ENCODE measurements around the gene NREP. TPM values are rescaled to one million over a fixed set of nuclear protein-coding genes. Genes with fewer than 3 reads are reported as not detected.

The NREP gene
- polyA plus RNA-seq, 6 donors from 2014 or later: 13.1 to 22.1 (median 19.1) TPM

DNA sequence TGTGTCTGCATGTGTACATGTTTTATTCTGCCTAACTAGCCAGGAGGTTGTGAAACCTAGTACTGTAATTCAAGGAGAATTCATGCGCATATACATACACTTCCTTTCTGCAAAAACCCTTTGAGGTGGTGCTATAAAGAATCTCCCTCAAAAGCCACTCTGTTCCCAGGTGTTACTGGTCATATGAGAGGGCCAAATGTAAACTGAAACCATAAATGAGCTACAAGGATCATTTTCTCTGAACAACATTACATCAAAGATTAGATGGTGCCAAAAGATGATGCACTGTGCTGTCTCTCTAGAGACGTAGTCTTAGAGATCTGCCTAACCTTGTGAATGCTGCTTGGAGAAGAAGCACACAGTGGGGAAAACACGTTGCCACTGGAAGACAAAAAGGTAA lies 15.7 kb downstream of the NREP start:
- peak overlapping the region in 3 of 6 donors; percentile 2 to 57 (median 12) for H3K27ac Mint-ChIP-seq

GRCh38 chr5:111739416-111739815 lies 17.6 kb downstream of the NREP start:
- DNase-seq (no peak), ATAC-seq (ENCODE audit: low read depth in 2 of 2) (no peak)
- H3K27ac Mint-ChIP-seq: no peak overlapping the region
- no peak overlapping the region for H3K4me3 Mint-ChIP-seq
- H3K36me3 Mint-ChIP-seq: peaks cover 0 to 9% of the 10 kb centered on the region in 2 donors
- H3K4me1 Mint-ChIP-seq: peaks cover 9 to 28% (median 18%) of the 10 kb centered on the region in 3 donors
- H3K27me3 Mint-ChIP-seq: no peaks in the 10 kb centered on the region
- H3K9me3 Mint-ChIP-seq: no peaks in the 10 kb centered on the region

More for the DNA sequence above, 15.7 kb downstream of the NREP start:
- ATAC-seq (ENCODE audit: low read depth in 2 of 2) (peak in 1 of 2 donors; percentile 68), DNase-seq (no peak)
- H3K9me3 Mint-ChIP-seq: no peaks in the 10 kb centered on the region
- peaks cover 9 to 28% (median 18%) of the 10 kb centered on the region in 3 donors for H3K4me1 Mint-ChIP-seq
- no peaks in the 10 kb centered on the region for H3K27me3 Mint-ChIP-seq
- H3K36me3 Mint-ChIP-seq: peaks cover 0 to 5% of the 10 kb centered on the region in 2 donors
- H3K4me3 Mint-ChIP-seq: peak overlapping the region in 2 of 8 donors; percentile 9 to 11

GRCh38 chr5:111738118-111738517 lies 18.9 kb downstream of the NREP start:
- no peak for DNase-seq
- Mint-ChIP-seq H3K9me3 (no peaks in the 10 kb centered on the region), H3K4me3 (peak overlapping the region in 1 of 8 donors; percentile 22), H3K36me3 (peaks cover 0 to 13% of the 10 kb centered on the region in 2 donors), H3K27me3 (no peaks in the 10 kb centered on the region), H3K27ac (peak overlapping the region in 2 of 6 donors; percentile 52 to 74), H3K4me1 (peaks cover 9 to 28% (median 18%) of the 10 kb centered on the region in 3 donors)
- ATAC-seq (ENCODE audit: low read depth in 2 of 2): no peak

GRCh38 chr5:111737716-111738115 lies 19.3 kb downstream of the NREP start:
- Mint-ChIP-seq H3K9me3 (no peaks in the 10 kb centered on the region), H3K4me1 (peaks cover 9 to 28% (median 18%) of the 10 kb centered on the region in 3 donors), H3K36me3 (peaks cover 0 to 13% of the 10 kb centered on the region in 2 donors), H3K27ac (no peak overlapping the region), H3K27me3 (no peaks in the 10 kb centered on the region), H3K4me3 (no peak overlapping the region)
- ATAC-seq (ENCODE audit: low read depth in 2 of 2): no peak
- no peak for DNase-seq

GRCh38 chr5:111735583-111736270 lies 21.3 kb downstream of the NREP start:
- peaks cover 0 to 12% (median 7%) of the 10 kb centered on the region in 3 donors for H3K4me1 Mint-ChIP-seq
- H3K36me3 Mint-ChIP-seq: peaks cover 0 to 13% of the 10 kb centered on the region in 2 donors
- H3K4me3 Mint-ChIP-seq: no peak overlapping the region
- H3K27ac Mint-ChIP-seq: no peak overlapping the region
- no peaks in the 10 kb centered on the region for H3K9me3 Mint-ChIP-seq
- DNase-seq (no peak), ATAC-seq (ENCODE audit: low read depth in 2 of 2) (no peak)
- H3K27me3 Mint-ChIP-seq: no peaks in the 10 kb centered on the region

GRCh38 chr5:111734597-111734996 lies 22.4 kb downstream of the NREP start:
- Mint-ChIP-seq H3K36me3 (peaks cover 0 to 13% of the 10 kb centered on the region in 2 donors), H3K4me1 (peaks cover 0 to 12% (median 7%) of the 10 kb centered on the region in 3 donors), H3K9me3 (no peaks in the 10 kb centered on the region), H3K27me3 (no peaks in the 10 kb centered on the region), H3K4me3 (no peak overlapping the region), H3K27ac (no peak overlapping the region)
- ATAC-seq (ENCODE audit: low read depth in 2 of 2) (no peak), DNase-seq (no peak)

DNA sequence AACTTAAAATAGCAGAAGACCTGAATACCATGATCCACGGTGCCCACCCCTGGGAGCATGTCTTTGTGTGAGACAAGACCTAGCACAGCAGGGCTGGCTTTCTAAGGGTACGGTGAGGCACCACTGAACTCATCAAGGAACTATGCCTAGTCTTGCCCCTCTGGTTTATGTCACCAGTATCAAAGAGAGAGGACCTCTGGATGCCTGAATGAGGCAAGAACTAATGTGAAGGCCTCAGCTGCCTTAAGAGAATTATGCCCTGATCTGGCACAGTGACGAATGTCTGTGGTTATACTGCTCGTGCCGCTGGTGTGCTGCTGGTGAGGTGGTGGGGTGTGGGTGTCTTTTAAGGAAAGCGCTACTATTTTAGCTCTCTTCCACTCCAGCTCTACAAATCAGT lies 23.0 kb downstream of the NREP start:
- Mint-ChIP-seq H3K4me3 (no peak overlapping the region), H3K4me1 (peaks cover 0 to 9% (median 7%) of the 10 kb centered on the region in 3 donors), H3K27me3 (no peaks in the 10 kb centered on the region), H3K27ac (no peak overlapping the region), H3K9me3 (no peaks in the 10 kb centered on the region), H3K36me3 (peaks cover 0 to 13% of the 10 kb centered on the region in 2 donors)
- DNase-seq (no peak), ATAC-seq (ENCODE audit: low read depth in 2 of 2) (no peak)

GRCh38 chr5:111733571-111733970 lies 23.4 kb downstream of the NREP start:
- Mint-ChIP-seq H3K27ac (no peak overlapping the region), H3K9me3 (no peaks in the 10 kb centered on the region), H3K27me3 (no peaks in the 10 kb centered on the region), H3K4me3 (no peak overlapping the region), H3K4me1 (peaks cover 0 to 5% (median 5%) of the 10 kb centered on the region in 3 donors), H3K36me3 (peaks cover 0 to 13% of the 10 kb centered on the region in 2 donors)
- no peak for DNase-seq
- ATAC-seq (ENCODE audit: low read depth in 2 of 2): no peak

- peak overlapping the region in 1 of 6 donors; percentile 42 for H3K27ac Mint-ChIP-seq
- H3K36me3 Mint-ChIP-seq: peaks cover 0 to 8% of the 10 kb centered on the region in 2 donors
- no peaks in the 10 kb centered on the region for H3K9me3 Mint-ChIP-seq
- no peaks in the 10 kb centered on the region for H3K4me1 Mint-ChIP-seq
- DNase-seq (no peak), ATAC-seq (ENCODE audit: low read depth in 2 of 2) (no peak)
- no peak overlapping the region for H3K4me3 Mint-ChIP-seq
- H3K27me3 Mint-ChIP-seq: no peaks in the 10 kb centered on the region
Observed at GRCh38 chr5:111731638-111732037, 25.4 kb downstream of the NREP start.

DNA sequence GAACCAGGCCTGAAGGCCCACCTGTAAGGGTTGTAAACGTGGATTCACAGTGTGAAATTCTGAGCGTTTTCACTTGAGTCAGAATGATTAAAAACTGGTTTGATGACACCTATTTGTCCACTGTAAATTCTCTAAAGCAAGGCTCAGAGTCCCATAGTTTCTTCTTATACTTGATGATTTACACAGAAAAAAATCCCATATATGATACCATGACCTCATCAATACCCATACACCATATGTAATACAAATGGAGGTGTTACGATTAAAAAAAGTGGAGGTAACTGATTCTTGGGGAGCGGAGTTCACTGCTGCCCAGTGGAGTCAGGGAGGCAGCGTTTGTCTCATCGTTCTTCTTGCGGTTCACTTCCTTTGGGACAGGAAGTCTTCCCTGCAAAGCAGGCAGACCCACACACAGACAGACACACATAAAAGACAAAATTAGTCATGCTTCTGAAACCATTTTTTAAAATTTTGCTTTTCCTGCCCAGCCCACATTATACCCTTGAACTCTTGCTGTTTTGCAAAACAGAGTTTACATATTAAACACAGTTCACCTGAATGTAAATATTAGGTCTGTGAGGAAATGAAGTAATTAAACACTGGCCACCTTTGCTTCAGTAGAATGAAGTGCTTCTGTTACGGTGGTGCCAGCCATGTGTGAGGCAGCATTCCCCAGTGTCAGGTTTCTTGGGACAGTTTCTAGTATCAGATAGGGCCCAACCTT lies 26.2 kb downstream of the NREP start:
- H3K9me3 Mint-ChIP-seq: no peaks in the 10 kb centered on the region
- DNase-seq (no peak), ATAC-seq (ENCODE audit: low read depth in 2 of 2) (no peak)
- no peaks in the 10 kb centered on the region for H3K27me3 Mint-ChIP-seq
- no peak overlapping the region for H3K4me3 Mint-ChIP-seq
- H3K36me3 Mint-ChIP-seq: peaks cover 0 to 8% of the 10 kb centered on the region in 2 donors
- no peaks in the 10 kb centered on the region for H3K4me1 Mint-ChIP-seq
- H3K27ac Mint-ChIP-seq: no peak overlapping the region

DNA sequence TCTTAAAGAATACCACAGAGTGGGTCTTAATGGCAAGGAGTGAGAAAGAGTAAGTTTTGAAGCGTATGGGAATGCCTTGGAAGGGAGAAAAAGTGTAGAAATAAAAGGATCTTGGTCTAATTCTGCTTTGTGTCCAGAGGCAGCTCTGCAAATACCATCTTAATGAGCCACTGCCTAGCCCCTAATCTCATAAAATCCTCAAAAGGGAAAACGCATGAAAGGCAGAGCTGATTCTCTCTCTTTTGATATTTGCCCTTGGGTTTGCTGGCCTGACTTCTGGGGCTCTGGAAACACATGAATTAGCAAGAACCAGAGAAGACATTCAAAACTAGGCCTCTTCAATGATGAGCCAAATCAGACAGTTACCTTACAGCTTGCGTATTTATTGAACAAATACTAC lies 28.1 kb downstream of the NREP start:
- Mint-ChIP-seq H3K9me3 (no peaks in the 10 kb centered on the region), H3K27ac (no peak overlapping the region), H3K36me3 (no peaks in the 10 kb centered on the region), H3K4me3 (no peak overlapping the region), H3K27me3 (no peaks in the 10 kb centered on the region), H3K4me1 (no peaks in the 10 kb centered on the region)
- no peak for DNase-seq
- ATAC-seq (ENCODE audit: low read depth in 2 of 2): no peak

- Mint-ChIP-seq H3K27ac (no peak overlapping the region), H3K4me1 (no peaks in the 10 kb centered on the region), H3K4me3 (no peak overlapping the region), H3K9me3 (no peaks in the 10 kb centered on the region), H3K27me3 (no peaks in the 10 kb centered on the region), H3K36me3 (no peaks in the 10 kb centered on the region)
- DNase-seq: no peak
- ATAC-seq (ENCODE audit: low read depth in 2 of 2): no peak
Observed at GRCh38 chr5:111726986-111727385, 30.0 kb downstream of the NREP start.

- DNase-seq: no peak
- Mint-ChIP-seq H3K9me3 (no peaks in the 10 kb centered on the region), H3K4me1 (peaks cover 0 to 5% (median 4%) of the 10 kb centered on the region in 3 donors), H3K27ac (no peak overlapping the region), H3K36me3 (peaks cover 0 to 9% of the 10 kb centered on the region in 2 donors), H3K4me3 (no peak overlapping the region), H3K27me3 (peaks cover 0 to 8% (median 5%) of the 10 kb centered on the region in 3 donors)
- no peak for ATAC-seq (ENCODE audit: low read depth in 2 of 2)
Observed at GRCh38 chr5:111722140-111722539, 34.9 kb downstream of the NREP start.
